Mucosa of gallbladder (tissue), 1 donor: ENCODE data around the gene LRPPRC. TPM values are rescaled to one million over a fixed set of nuclear protein-coding genes. Genes with fewer than 3 reads are reported as not detected.

Experiments
- DNase-seq: peaks from one replicate; pipeline ENCODE4 v3.0.0-alpha.2; 2020; ENCODE audit warnings: low spot score
- total RNA-seq: library from RNA; stranded (reverse); gene quantifications from one replicate; pipeline ENCODE4 v1.2.1, GENCODE V29; 2021
- donor health status: DM: no; HTN: no; CAD: no.

The LRPPRC gene
- total RNA-seq, 1 donor from 2014 or later, result 60.7 TPM

- DNase-seq, result no peak
Measured at GRCh38 chr2:43980902-43981301, 14.9 kb downstream of the LRPPRC start.

DNA sequence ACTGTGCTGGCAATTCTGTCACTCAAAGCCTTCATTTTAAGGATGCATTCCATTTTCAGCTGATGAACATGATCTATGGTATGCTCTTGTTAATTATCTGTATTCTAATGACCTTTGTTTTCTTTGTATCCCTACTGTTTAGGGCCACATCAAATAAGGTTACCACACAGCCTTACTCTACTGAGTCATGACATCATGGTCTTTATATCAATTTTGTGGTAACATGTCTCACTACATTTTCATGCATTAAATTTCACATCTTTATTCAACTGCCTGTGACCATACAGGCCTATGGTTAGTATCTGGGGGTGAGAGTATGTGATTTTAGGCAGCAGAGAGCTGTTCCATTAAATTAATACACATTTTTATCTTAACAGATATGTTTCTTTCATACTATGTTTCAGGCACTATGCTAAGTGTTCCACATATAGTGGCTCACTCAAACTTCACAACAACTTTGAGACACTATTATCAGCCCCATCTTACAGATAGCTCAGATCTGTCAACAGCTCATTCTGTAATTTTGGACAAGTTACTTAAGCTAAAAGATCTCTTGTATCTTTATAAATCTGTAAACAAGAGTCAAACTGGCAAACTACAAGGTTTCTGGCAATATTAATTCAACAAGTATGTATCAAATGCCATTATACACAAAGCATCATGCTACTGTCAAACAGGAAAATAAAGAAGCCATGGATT lies 18.0 kb downstream of the LRPPRC start:
- no peak for DNase-seq

- DNase-seq, result no peak
Measured at GRCh38 chr2:43960921-43961320, 34.9 kb downstream of the LRPPRC start.

DNA sequence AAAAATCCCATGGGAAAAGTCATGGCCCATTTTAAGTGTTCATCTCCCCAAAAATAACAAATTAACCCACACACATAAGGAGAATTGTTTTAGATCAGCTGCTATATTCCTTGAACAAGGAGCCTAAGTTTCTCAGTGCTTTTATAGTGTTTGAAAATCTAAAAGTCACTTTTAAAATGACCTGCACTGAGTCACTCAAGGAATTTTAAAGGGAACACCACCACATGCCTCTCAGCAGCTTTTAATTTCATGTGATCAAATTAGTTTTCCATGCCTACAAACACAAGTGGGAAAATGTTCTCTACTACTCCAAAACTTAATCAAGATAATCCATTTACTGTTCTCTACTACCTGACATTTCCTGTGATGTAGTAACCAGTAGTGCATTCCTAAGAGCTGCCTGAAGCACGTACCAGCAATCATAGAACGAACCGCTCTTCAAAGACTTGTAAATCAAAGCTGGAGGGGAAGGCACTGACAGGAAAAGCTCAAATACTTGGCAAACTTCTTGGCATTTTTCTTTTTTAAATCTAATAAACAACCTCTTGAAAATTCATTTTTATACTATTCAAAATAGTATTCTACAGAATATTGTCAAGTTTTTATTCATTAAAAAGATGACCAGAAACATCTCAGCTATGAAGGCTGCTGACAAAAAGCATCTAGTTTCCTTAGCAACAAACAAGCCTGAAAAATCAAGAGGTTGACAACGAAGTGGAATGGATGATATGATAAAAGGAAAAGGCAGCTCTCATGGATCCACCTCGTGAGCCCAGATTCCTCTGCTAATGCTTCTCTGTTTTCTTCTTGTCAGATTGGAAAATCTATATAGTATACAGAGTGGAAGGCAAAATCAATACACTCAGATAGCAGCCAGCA lies 37.2 kb downstream of the LRPPRC start:
- no peak for DNase-seq

- DNase-seq, result no peak
Measured at GRCh38 chr2:43950383-43951008, 45.3 kb downstream of the LRPPRC start.

DNA sequence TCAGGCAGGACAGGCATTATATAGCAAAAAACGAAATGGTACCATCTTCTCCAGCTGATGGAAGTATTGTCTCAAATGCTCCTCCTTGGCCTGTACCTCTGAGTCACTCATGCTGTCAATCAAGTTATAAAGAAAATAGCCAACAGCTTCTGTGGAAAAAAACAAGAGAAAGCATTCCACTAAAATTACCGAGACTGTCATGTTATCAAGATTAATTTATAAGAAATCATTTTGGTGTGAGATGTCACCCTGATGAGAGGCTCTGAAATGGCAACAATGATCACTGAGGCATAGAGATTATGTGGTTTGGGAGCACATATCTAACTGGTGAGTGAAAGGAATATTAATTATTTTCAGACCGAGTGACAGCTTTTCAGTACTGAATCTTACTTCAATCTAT lies 47.4 kb downstream of the LRPPRC start:
- DNase-seq, result no peak

- no peak for DNase-seq
Measured at GRCh38 chr2:43946685-43947084, 49.1 kb downstream of the LRPPRC start.

DNA sequence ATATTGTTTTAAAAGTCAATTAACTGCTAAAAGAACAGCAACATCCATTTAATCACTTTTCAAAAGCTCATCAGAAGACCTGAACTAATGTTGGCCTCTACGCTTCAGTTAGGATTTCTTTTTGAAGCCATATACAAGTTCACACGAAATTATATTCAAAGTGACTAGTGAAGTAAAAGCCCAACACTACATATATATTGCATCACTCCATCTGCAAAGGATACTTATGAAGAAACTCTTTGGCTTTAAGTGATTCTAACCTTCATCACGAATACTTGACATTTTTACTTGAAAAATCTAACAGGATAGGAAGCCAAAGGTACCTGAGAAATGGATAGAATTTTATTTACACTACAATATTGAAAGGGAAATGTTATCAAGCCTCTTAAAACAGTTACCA lies 50.4 kb downstream of the LRPPRC start:
- DNase-seq, result no peak

DNA sequence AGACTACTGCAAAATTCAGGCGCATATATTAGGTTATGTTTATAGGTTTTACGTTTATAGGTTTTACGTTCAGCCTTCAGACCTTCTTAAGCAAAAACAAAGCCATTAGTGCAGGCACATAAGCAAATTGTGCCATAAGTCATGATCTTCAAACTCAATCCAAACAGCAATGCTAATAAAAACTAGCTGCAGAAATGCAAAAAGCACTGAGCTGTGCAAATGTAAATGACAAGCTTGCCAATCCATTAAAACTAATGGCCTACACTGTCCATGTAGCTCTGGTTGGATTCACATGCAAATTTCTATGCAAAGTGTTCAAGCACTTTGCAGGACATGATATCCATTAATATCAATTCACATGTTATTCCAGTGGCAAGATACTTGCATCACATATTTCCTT lies 50.9 kb downstream of the LRPPRC start:
- DNase-seq, result no peak

DNA sequence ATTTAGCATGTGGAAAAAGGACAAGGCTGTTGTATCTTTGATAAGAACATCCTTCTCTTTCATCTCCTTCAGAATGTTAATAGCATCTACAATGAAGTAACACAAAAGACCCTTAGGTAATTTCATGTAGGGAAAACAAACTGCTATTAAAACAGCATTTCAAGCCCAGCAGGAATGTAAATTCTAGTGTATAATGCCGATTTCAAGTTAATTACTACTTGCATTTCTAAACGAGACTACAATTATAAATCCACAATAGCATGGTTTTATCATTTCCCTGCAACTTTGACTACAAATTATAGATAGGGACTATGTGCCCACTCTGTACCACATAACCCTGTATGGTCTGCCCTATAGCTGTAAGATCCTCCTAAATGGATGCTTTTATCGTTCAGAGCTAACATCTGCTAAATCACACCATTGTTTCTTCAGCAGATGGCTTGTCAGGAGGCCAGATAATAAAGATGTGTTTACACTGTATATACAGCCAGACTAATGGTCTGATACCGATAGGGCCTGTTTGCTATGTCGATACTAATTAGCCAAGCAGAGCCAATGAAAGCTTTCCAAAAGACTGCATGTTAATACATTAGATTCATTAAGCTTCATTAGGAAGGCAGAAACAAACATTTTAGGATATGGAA lies 51.9 kb downstream of the LRPPRC start:
- no peak for DNase-seq

GRCh38 chr2:43943323-43943722 lies 52.5 kb downstream of the LRPPRC start:
- no peak for DNase-seq

GRCh38 chr2:43942881-43943280 lies 52.9 kb downstream of the LRPPRC start:
- no peak for DNase-seq

- DNase-seq, result no peak
Measured at GRCh38 chr2:43941966-43942365, 53.8 kb downstream of the LRPPRC start.

- no peak for DNase-seq
Measured at GRCh38 chr2:43941359-43941758, 54.4 kb downstream of the LRPPRC start.

- DNase-seq, result no peak
Measured at GRCh38 chr2:43939695-43940256, 56.0 kb downstream of the LRPPRC start.

DNA sequence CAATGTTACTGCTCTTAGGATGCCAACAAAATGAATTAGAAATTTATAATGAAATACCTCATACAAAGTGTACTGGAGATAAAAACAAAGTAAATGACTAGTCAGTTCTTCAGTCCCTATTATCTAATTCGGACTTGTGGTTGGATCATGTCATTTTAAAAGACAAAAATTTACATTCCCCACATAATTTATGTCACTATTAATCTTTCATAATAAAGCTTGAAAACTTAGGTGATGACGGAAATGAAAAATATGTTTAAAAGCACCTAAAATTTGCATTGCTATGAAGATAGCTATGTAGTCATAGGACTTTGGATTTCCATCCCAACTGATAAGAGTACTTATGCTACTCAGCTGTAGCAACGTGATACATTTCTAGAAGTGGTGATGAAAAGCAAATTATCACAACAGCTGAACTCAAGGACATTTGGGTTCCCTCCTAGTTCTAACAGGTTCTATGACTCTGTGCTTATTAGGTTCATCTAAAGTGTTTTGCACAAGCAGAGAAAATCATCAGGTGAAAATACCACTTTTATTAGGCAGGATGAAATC lies 58.4 kb downstream of the LRPPRC start:
- DNase-seq, result no peak

DNA sequence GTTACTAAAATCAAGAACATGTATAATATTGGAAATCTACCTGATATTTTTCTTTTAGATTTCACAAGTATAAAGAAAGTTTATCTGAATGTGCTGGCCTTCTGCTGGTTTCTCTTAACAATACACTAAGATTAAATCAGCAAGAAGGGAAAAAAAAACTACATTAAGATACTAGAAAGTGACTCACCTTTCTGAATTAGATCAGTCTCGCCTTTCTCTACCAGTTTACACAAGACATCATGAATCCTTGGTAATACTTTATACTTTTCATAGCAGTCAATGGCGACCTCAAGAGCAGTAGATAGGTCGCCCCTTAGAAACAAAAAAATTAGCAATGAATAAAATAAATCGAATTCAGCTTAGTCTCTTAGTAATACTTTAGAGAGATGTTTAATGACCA lies 61.2 kb downstream of the LRPPRC start:
- no peak for DNase-seq

DNA sequence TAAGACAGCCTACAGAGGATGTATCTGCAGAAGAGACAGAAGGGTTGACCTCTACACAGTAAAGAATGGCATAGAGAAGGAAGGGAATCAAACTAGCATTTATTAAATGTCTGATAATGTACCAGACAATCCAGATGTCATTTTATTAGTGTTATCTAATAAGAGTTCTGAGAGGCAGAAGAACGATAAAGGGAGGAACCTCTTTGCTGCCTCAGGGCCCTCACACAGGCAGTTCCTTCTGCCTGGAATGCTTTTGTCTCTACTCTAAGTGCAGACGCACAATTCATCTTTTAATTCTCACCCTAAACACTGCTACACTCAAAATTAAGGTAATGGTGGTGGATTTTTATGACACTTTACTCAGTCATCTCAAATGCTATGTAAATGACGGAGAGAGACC lies 64.5 kb downstream of the LRPPRC start:
- DNase-seq, result no peak

DNA sequence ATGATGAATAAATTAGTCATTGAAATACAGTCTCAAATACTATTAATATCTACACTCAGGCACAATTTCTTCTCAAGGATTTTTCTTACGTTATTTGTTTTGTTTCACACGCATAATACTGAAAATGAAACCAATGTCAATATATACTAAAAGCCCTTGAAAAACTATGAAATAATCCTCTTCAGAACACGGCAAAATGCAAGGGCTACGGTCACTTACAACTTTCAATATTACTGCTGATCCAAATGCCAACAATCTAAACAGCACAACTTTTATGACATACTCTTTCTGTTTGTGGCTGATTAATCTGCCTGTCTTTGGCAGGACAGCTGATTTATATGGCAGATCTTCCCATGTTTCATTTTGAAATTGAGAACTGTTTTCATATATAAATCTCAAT lies 68.3 kb downstream of the LRPPRC start:
- no peak for DNase-seq

DNA sequence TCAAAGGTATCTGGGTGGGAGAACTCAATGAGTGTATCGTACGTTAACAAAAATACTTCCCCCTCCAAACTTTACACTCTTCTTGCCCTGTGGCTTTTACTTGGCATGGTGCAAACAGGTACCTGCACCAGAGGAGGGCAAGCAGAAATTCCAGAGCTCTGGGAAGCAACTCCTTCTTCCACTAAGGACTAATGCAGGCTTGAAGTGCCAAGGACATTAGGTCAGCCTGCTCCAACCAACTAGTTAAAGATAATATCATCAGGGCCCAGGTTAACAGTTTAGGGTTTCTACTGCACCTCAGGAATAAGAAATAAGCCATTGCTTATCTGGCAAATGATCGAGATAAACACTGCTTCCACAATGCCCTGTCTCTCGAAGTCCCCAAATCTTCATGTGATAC lies 70.4 kb downstream of the LRPPRC start:
- DNase-seq, result no peak

- DNase-seq, result no peak
Measured at GRCh38 chr2:43924463-43924862, 71.3 kb downstream of the LRPPRC start.
